MV-4-11 (cell line): ENCODE data around the gene PTPN7.
"Not testable (repeated sequence)": the region's sequence is repeated elsewhere in the genome, so short reads cannot be mapped to it uniquely, and the experiment has no call there.

Source experiments
- DNase-seq: peaks from one replicate; lab custom pipeline; 2025; lab: John Stamatoyannopoulos, UW

Gene PTPN7

DNA sequence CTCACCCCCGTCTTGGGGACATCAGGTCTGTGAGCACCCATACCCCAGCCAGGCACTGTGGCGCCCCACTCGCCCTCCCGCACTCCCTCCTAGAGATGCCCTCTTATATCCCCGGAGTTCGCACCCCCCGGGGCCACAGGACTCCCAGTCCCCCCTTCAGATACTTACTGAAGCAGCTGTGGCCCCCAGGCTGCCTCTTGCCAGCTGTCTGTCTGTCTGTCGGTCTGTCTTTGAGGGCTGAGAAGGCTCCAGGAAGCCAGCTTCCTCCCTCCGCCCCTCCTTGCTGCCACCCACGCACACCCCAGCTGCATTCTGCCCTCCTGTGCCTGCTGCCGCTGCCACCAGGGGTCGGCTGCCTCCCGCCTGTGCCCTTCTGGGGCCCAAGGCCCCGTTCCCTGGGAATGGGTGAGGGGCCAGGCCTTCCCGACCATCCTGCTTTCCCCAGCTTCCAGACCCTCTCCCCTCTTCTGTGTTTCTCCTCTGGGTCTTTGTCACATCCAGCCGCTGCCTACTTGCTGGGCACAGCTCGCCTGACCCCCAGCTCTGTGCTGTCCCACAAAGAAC lies at the start of gene PTPN7:
Gene PTPN7 (minus strand): TSS at position 226 of the 564 bp plus-strand sequence. CDS start 1,200 bp downstream, outside the sequence.
- peak; percentile 74 for DNase-seq

DNA sequence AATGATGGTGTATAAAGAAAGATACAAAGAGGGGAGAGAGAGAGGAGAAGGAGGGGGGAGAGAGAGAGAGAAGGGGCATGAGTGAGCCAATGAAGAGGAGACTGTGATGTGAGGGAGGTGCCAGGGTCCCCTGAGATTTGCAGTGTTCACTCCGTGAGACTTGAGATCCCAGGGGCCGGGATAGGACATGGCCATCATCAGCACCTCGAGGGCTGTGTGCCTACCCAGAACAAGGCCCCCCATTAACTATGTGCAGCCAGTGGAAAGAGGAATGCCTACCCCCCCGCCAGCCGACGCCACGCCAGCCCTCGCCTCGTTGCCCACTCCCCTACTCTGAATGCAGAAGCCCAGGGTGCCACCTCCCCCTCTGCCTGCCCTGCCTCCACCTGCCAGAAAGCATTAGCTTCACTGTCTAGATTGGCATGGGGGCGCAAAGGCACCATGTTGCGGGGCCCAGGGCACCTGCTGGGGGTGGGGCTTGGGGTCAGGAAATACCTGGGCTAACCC lies 48.0 kb upstream of the PTPN7 start:
- no peak for DNase-seq

GRCh38 chr1:202207292-202207691 lies 46.9 kb upstream of the PTPN7 start:
- no peak for DNase-seq

- no peak for DNase-seq
Measured at GRCh38 chr1:202205523-202206190, 45.3 kb upstream of the PTPN7 start.

GRCh38 chr1:202204065-202204464 lies 43.7 kb upstream of the PTPN7 start:
- no peak for DNase-seq

DNA sequence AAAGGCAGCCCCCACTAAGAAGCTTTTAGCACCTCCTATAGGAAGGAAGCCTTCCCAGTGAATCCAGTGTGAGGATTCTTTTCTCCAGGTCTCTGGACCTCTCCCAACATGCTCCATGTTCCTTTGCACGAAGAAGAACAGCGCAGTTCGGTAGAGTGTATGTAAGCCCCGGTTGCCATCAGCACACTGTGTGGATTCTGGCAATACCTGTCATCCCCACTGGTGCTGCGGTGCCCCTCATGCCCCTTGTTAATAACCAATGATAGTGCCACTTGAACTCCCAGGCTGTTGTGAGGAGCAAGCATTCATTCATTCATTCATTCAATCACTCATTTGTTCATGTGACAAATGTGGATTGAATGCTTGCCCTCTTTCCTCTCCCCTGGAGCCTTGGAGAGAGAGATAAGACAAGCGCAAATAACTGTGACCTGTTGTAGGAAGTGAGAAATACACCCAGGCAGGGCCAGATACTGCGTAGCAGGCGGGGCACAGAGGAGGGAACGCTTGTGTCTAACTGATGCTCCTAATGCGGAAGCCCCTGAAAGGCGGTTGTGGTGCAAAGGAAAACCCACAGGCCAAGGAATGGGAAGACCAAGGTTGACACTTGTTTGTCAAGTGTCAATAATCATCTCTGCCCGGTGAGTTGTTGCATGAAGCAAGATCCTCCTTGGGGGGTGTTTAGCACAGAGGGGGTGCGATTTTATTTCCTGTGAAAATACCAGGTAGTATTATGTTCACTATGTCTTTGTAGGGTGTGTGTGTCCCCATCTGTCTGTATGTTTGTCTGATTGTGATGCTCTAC lies 43.0 kb upstream of the PTPN7 start:
- DNase-seq: peak; percentile 82

- no peak for DNase-seq
Measured at GRCh38 chr1:202202500-202203168, 42.2 kb upstream of the PTPN7 start.

- no peak for DNase-seq
Measured at GRCh38 chr1:202201971-202202370, 41.6 kb upstream of the PTPN7 start.

DNA sequence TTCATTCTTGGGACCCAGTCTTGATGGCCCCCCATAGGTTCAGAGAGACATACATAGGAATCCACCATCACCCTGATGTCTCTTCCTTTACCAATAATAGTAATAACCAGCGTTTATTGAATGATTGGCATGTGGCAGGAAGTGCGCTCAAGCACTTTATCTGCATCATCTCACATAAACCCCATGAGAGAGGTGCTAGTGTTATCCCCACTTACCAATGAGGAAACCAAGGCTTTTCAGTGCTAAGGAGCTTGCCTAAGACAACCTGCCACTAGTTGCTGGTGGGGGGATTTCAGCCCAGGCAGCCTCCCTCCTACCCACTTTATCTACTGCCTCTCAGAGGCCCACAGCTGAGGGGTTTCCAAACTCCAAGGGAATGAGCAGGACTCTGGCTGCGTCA lies 40.9 kb upstream of the PTPN7 start:
- DNase-seq: no peak

GRCh38 chr1:202200669-202201068 lies 40.3 kb upstream of the PTPN7 start:
- DNase-seq: no peak

DNA sequence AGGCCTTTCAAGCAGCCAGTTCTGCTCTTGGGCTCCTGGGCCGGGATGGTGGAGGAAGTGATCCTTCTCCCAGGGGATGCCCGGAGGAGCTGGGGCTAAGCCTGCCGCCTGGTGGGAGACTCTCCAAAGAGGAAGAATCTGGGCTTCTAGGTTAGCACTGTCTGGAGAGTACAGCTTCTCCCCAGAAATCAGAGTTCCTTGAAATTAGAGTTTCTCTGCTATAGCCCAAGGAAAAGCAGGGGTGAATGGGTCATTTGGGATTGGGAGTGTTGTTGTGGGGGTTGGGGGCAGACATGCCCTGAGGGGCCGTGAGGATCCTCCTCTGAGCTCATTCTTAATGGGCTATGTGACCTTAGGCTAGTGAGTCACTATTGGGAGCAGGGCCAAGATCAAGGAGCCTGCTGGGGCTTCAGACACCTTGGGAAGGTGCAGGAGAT lies 39.7 kb upstream of the PTPN7 start:
- no peak for DNase-seq

- DNase-seq: no peak
Measured at GRCh38 chr1:202199040-202199889, 38.9 kb upstream of the PTPN7 start.

GRCh38 chr1:202198366-202198724 lies 37.9 kb upstream of the PTPN7 start:
- DNase-seq: no peak

DNA sequence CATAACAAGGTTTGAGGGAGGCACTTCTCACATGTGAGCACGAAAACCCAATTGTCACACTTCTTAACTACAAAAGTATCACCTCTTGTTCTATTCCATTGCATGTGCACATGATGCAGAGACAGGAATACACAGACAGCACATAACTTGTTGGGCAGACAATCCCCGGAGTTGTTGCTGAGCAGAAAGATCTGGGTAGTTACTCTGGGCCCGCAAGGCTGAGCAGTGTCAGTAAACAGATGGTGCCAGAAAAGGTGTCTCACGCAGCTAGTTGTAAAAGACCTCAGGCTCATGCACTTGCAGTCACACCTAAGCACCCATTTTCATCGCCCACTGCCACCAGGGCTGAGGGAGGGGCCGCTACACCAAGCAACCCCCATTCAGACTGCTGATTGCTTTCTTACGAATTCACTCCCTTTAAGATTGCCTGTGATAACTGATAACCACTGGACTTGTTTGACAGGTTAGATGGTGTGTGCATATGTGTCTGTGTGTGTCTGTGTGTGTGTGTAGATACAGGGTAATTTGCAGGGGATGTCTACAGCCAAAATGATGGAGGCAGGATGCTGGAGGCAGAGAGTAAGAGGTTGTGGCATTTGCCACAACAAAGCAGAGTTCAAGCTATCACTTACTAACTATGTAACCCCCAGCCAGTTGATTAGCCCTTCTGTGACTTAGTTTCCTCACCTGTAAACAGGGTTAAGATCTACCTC lies 37.4 kb upstream of the PTPN7 start:
- no peak for DNase-seq

GRCh38 chr1:202194328-202194648 lies 33.9 kb upstream of the PTPN7 start:
- no peak for DNase-seq

DNA sequence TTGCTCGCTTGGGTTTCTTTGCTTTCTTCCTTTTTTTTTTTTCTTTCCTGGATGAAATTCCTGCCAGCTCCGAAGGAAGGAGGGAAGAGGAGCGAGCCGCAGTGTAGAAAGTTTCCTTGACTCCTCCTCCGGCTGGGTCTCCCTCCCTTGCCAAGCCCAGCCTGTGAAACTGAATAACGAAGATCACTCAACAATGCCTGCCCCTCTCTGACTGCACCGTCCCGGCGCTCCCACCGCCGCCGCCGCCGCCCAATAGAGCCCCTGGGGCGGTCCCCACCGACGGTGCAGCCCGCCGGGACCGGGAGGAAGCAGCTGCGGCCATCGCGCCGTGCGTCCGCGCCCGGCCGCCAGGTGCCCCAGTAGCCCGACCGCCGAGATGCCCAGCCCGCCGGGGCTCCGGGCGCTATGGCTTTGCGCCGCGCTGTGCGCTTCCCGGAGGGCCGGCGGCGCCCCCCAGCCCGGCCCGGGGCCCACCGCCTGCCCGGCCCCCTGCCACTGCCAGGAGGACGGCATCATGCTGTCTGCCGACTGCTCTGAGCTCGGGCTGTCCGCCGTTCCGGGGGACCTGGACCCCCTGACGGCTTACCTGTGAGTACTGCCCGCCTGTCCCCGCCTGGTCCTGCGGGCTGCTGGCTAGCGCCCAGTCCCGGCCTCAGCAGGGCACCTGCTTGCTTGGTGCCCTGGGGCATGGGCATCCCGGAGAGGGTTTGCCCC lies 33.4 kb upstream of the PTPN7 start, which contains the start of gene LGR6:
Gene LGR6 (plus strand): TSS at position 186 of the 714 bp plus-strand sequence. CDS start 191 bp downstream, at position 377.
- DNase-seq: no peak

DNA sequence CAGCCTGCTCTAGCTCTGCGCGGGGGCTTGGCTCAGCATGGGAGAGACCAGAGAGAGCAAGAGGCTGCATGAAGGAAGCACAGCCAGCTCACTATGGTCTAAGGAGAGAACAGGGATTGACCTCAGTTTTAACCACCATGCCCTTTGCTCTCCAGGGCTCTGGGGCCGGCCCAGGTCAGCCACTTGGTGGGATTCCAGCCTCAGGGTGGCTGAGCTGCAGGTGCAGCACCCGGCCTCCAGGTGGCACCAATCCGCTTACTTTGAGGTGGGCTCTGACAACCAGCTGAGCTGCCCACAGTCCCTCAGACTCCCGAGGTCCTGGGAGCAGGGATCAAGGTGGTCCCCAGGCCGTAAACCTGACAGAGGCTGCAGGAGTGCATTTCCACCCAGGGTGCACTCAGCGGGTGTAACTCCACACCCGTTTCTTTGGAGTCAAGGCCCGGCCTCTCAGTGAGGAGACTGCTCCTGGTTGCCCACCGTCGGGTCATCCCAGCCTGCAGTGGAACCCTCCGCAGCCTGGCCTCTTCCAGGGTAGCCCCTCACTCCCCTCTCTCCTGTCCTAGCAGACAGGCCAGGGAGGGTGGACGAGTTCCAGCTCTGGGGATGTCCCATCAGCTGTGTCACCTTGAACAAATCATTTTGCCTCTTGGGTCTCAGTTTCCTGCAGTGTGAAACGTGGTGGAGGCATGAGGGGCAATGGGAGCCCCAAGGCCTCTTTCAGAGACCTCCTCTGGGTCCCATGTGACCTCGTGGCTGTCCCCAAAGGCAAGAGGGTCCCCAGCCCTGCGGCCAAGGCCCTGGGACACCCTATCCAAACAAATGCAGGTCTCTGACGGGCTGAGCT lies 32.6 kb upstream of the PTPN7 start:
- DNase-seq: peak; percentile 10

DNA sequence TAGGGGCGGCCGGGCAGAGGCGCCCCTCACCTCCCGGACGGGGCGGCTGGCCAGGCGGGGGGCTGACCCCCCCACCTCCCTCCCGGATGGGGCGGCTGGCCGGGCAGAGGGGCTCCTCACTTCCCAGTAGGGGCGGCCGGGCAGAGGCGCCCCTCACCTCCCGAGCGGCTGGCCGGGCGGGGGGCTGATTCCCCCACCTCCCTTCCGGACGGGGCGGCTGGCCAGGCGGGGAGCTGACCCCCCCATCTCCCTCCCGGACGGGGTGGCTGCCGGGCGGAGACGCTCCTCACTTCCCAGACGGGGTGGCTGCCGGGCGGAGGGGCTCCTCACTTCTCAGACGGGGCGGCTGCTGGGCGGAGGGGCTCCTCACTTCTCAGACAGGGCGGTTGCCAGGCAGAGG lies 31.0 kb upstream of the PTPN7 start:
- DNase-seq: not testable (repeated sequence)
